ENCODE data around the gene GPR137C.
A peak's percentile ranks its signal among the peaks of the same experiment; 100 is the strongest.

The GPR137C gene, protein sequence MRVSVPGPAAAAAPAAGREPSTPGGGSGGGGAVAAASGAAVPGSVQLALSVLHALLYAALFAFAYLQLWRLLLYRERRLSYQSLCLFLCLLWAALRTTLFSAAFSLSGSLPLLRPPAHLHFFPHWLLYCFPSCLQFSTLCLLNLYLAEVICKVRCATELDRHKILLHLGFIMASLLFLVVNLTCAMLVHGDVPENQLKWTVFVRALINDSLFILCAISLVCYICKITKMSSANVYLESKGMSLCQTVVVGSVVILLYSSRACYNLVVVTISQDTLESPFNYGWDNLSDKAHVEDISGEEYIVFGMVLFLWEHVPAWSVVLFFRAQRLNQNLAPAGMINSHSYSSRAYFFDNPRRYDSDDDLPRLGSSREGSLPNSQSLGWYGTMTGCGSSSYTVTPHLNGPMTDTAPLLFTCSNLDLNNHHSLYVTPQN

DNA sequence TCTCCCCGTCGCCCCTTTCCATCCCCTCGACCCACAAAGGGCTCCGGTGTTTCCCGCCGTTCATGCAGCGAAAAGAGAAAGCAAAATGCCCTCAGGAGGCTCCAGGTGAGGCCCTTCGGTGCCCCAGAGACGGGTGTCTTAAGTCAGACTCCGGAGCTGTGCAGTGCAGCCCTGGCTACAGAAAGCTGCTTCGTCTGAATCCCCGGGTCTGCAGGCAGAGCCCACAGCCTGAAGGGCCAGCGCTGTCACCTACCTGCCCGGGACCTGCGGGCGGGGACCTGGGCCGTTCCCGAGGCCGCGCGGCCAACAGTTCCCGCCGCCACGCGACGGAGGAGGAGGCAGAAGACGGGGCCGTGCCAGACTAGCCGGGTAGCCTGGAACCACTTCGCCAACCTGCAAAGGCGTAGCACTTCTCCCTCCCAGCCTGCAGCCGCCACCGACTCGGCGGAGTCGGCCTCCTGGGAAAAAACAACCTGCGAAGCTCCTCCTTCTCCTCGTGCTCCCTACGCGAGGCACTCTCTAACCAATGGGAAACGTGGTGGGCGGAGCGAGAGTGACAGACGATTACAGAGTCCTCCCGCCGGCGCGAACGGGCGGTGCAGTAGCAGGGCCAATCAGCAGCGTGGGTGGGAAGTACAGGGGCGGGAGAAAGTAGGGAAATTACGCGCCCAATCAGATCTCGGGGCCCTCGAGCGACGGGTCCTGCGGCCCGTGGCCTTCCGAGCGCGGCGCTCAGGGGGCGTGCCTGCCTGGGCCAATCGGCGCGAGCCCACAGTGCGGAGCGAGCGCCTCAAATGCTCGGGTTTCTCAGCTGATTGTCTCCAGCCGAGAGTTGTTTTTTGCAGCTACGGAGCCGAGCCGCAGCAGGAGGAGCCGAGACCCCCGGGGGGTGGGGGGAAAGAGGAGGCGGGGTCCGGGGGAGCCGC lies at the start of gene GPR137C, which contains the start of gene TXNDC16:
Gene GPR137C (plus strand): TSS at position 774 of the 926 bp plus-strand sequence. CDS start 312 bp downstream, outside the sequence.
Gene TXNDC16 (minus strand): TSS at position 443 of the 926 bp plus-strand sequence. CDS start 8,948 bp downstream, outside the sequence.
- Histone ChIP-seq H3K4me1 (ENCODE audit: control insufficient read depth, insufficient read depth, low read length, unreplicated experiment) (peaks cover 8% of the 10 kb centered on the region), H3K36me3 (ENCODE audit: insufficient read depth, low read length) (no peaks in the 10 kb centered on the region), H3K4me3 (ENCODE audit: low read depth, low read length) (peak within 1 kb of the TSS; percentile 94), H2AFZ (ENCODE audit: low read length, unreplicated experiment) (peak within 1 kb of the TSS; percentile 96), H3K79me2 (ENCODE audit: control insufficient read depth, insufficient read depth, low read length, unreplicated experiment) (peaks cover 5% of the 10 kb centered on the region), H3K27me3 (ENCODE audit: insufficient read depth, low read length) (no peaks in the 10 kb centered on the region), H3K27ac (ENCODE audit: low read depth, low read length) (peak within 1 kb of the TSS; percentile 42; the same call in 1 of the 2 replicates)

DNA sequence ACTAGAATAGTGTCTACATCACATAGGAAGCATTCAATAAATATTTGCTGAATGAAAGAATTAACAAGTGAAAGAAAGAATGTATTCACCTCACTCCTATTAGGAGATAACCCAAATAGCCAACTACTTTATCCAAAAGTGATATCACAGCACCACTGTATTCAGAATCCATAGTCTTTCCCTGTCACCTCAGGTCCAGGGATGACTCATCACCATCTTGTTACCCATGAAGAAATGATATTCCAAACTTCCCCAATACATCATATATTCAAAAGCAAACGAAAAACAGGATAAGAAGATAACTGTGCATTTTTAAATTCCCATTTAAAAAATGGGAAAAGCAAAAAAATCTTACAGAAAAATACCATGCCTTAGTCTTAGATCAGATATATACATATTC lies 39.4 kb upstream of the GPR137C start:
- H3K36me3 ChIP-seq (ENCODE audit: insufficient read depth, low read length), result no peaks in the 10 kb centered on the region
- no peaks in the 10 kb centered on the region for H3K4me1 ChIP-seq (ENCODE audit: control insufficient read depth, insufficient read depth, low read length, unreplicated experiment)
- no peak overlapping the region for H2AFZ ChIP-seq (ENCODE audit: low read length, unreplicated experiment)

GRCh38 chr14:52514046-52514811 lies 38.4 kb upstream of the GPR137C start:
- H3K36me3 ChIP-seq (ENCODE audit: insufficient read depth, low read length), result no peaks in the 10 kb centered on the region
- no peak overlapping the region for H3K4me3 ChIP-seq (ENCODE audit: low read depth, low read length)
- H3K79me2 ChIP-seq (ENCODE audit: control insufficient read depth, insufficient read depth, low read length, unreplicated experiment), result no peaks in the 10 kb centered on the region
- H2AFZ ChIP-seq (ENCODE audit: low read length, unreplicated experiment), result no peak overlapping the region
- no peaks in the 10 kb centered on the region for H3K4me1 ChIP-seq (ENCODE audit: control insufficient read depth, insufficient read depth, low read length, unreplicated experiment)
- H3K27me3 ChIP-seq (ENCODE audit: insufficient read depth, low read length), result no peaks in the 10 kb centered on the region
- H3K27ac ChIP-seq (ENCODE audit: low read depth, low read length), result no peak overlapping the region

More for the DNA sequence above, 39.4 kb upstream of the GPR137C start:
- Histone ChIP-seq H3K27me3 (ENCODE audit: insufficient read depth, low read length) (no peaks in the 10 kb centered on the region), H3K27ac (ENCODE audit: low read depth, low read length) (no peak overlapping the region), H3K79me2 (ENCODE audit: control insufficient read depth, insufficient read depth, low read length, unreplicated experiment) (no peaks in the 10 kb centered on the region), H3K4me3 (ENCODE audit: low read depth, low read length) (no peak overlapping the region)

DNA sequence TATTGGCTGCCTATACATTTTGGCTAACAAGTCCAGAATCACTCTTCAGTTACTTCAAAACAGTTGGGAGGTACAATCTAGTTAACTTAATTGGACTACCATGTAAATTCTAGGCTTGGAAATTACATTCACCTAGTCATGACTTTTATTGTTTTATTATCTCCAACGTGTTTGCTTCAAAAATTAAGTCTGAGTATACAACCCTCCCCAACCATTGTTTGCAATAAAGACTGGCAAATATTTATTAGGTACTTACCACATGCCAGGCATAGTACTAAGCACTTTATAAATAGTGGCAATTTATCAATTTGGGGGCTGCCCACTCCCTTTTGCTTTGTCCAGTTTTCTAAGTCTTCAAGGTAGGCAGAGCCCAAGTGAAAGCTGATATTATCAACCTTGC lies 30.6 kb upstream of the GPR137C start:
- Histone ChIP-seq H3K27ac (ENCODE audit: low read depth, low read length) (no peak overlapping the region), H3K79me2 (ENCODE audit: control insufficient read depth, insufficient read depth, low read length, unreplicated experiment) (no peaks in the 10 kb centered on the region), H3K4me1 (ENCODE audit: control insufficient read depth, insufficient read depth, low read length, unreplicated experiment) (no peaks in the 10 kb centered on the region), H3K27me3 (ENCODE audit: insufficient read depth, low read length) (no peaks in the 10 kb centered on the region), H3K36me3 (ENCODE audit: insufficient read depth, low read length) (no peaks in the 10 kb centered on the region), H2AFZ (ENCODE audit: low read length, unreplicated experiment) (no peak overlapping the region), H3K4me3 (ENCODE audit: low read depth, low read length) (no peak overlapping the region)

- H3K79me2 ChIP-seq (ENCODE audit: control insufficient read depth, insufficient read depth, low read length, unreplicated experiment), result no peaks in the 10 kb centered on the region
- no peaks in the 10 kb centered on the region for H3K36me3 ChIP-seq (ENCODE audit: insufficient read depth, low read length)
- no peaks in the 10 kb centered on the region for H3K27me3 ChIP-seq (ENCODE audit: insufficient read depth, low read length)
- no peak overlapping the region for H3K4me3 ChIP-seq (ENCODE audit: low read depth, low read length)
- no peaks in the 10 kb centered on the region for H3K4me1 ChIP-seq (ENCODE audit: control insufficient read depth, insufficient read depth, low read length, unreplicated experiment)
- H3K27ac ChIP-seq (ENCODE audit: low read depth, low read length), result no peak overlapping the region
- no peak overlapping the region for H2AFZ ChIP-seq (ENCODE audit: low read length, unreplicated experiment)
Measured at GRCh38 chr14:52522581-52523345, 29.9 kb upstream of the GPR137C start.

DNA sequence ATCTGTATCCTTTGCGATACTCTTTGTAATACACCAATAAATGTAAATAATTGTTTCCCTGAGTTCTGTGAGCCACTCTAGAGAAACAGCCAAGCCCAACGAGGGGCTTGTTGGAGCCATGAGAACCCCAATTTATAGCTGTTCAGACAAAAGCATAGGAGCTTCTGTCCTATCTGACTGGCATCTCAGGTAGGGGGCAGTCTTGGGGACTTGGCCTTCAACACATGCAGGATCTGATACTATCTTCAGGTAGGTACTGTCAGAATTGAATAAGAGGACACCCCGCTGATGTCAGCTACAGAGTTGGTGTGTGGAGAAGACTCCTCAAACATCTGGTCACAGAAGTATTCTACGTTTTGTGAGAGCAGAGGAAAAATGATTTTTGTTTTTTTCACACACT lies 25.6 kb upstream of the GPR137C start:
- Histone ChIP-seq H3K4me1 (ENCODE audit: control insufficient read depth, insufficient read depth, low read length, unreplicated experiment) (no peaks in the 10 kb centered on the region), H3K4me3 (ENCODE audit: low read depth, low read length) (no peak overlapping the region), H3K27ac (ENCODE audit: low read depth, low read length) (no peak overlapping the region), H3K79me2 (ENCODE audit: control insufficient read depth, insufficient read depth, low read length, unreplicated experiment) (no peaks in the 10 kb centered on the region), H3K27me3 (ENCODE audit: insufficient read depth, low read length) (no peaks in the 10 kb centered on the region), H2AFZ (ENCODE audit: low read length, unreplicated experiment) (no peak overlapping the region), H3K36me3 (ENCODE audit: insufficient read depth, low read length) (no peaks in the 10 kb centered on the region)

DNA sequence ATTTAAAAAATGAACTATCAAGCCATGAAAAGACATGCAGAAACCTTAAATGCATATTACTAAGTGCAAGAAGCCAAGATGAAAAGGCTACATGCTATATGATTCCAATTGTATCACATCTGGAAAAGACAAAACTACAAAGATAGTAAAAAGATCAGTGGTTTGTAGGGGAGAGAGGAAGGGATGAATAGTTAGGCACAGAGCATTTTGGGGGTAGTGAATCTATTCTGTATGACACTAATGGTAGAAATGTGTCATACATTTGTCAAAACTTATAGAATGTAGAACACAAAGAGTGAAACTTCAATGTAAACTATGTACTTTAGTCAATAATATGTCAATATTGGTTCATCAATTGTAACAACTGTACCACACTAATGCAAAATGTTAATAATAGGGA lies 21.2 kb upstream of the GPR137C start:
- Histone ChIP-seq H3K27ac (ENCODE audit: low read depth, low read length) (no peak overlapping the region), H3K4me3 (ENCODE audit: low read depth, low read length) (no peak overlapping the region), H3K4me1 (ENCODE audit: control insufficient read depth, insufficient read depth, low read length, unreplicated experiment) (no peaks in the 10 kb centered on the region), H3K79me2 (ENCODE audit: control insufficient read depth, insufficient read depth, low read length, unreplicated experiment) (no peaks in the 10 kb centered on the region), H2AFZ (ENCODE audit: low read length, unreplicated experiment) (no peak overlapping the region), H3K27me3 (ENCODE audit: insufficient read depth, low read length) (no peaks in the 10 kb centered on the region), H3K36me3 (ENCODE audit: insufficient read depth, low read length) (0 out of 2 replicates have a peak, but pooled peaks cover 3% of the 10 kb centered on the region)

GRCh38 chr14:52536269-52536668 lies 16.4 kb upstream of the GPR137C start:
- H3K36me3 ChIP-seq (ENCODE audit: insufficient read depth, low read length), result 0 out of 2 replicates have a peak, but pooled peaks cover 3% of the 10 kb centered on the region
- H3K27ac ChIP-seq (ENCODE audit: low read depth, low read length), result no peak overlapping the region
- H3K4me3 ChIP-seq (ENCODE audit: low read depth, low read length), result no peak overlapping the region
- H3K4me1 ChIP-seq (ENCODE audit: control insufficient read depth, insufficient read depth, low read length, unreplicated experiment), result no peaks in the 10 kb centered on the region
- no peak overlapping the region for H2AFZ ChIP-seq (ENCODE audit: low read length, unreplicated experiment)
- H3K79me2 ChIP-seq (ENCODE audit: control insufficient read depth, insufficient read depth, low read length, unreplicated experiment), result no peaks in the 10 kb centered on the region
- no peaks in the 10 kb centered on the region for H3K27me3 ChIP-seq (ENCODE audit: insufficient read depth, low read length)

- no peak overlapping the region for H3K27ac ChIP-seq (ENCODE audit: low read depth, low read length)
- H3K36me3 ChIP-seq (ENCODE audit: insufficient read depth, low read length), result no peaks in the 10 kb centered on the region
- H3K27me3 ChIP-seq (ENCODE audit: insufficient read depth, low read length), result no peaks in the 10 kb centered on the region
- no peaks in the 10 kb centered on the region for H3K4me1 ChIP-seq (ENCODE audit: control insufficient read depth, insufficient read depth, low read length, unreplicated experiment)
- no peaks in the 10 kb centered on the region for H3K79me2 ChIP-seq (ENCODE audit: control insufficient read depth, insufficient read depth, low read length, unreplicated experiment)
- no peak overlapping the region for H2AFZ ChIP-seq (ENCODE audit: low read length, unreplicated experiment)
- no peak overlapping the region for H3K4me3 ChIP-seq (ENCODE audit: low read depth, low read length)
Measured at GRCh38 chr14:52538623-52539022, 14.0 kb upstream of the GPR137C start.

Measured in ACC112 (cell line).